Measurements from ENCODE around the gene CLCF1.

GRCh38 chr11:67389477-67389876 lies 16.1 kb upstream of the CLCF1 start:
- TF ChIP-seq CTCF (IDR thresholded peaks at IDR 0.05) (no peak), POLR2A (IDR thresholded peaks at IDR 0.05) (no peak)

Measured in lower leg skin (tissue), 3 donors.